Omental fat pad (tissue), 4 donors: ENCODE data around the gene C19orf73. TPM values are rescaled to one million over a fixed set of nuclear protein-coding genes. Genes with fewer than 3 reads are reported as not detected.

Experiments used
- ATAC-seq: fragments of 150-250 bp; one replicate; pipeline ENCODE4 v1.9.1; 2016; ENCODE audit warnings: mild to moderate bottlenecking, moderate library complexity; ENCODE audit not compliant: low FRiP score
- DNase-seq: peaks from one replicate; pipeline ENCODE4 v3.0.0-alpha.2; 2019; ENCODE audit warnings: low spot score
- CTCF ChIP-seq, 3 donors: fragments of 450-650 bp; IDR thresholded peaks; one replicate each; pipeline ENCODE4 v1.5.1; 2016 to 2017; ENCODE audit warnings: antibody characterized with exemption in 3 of 3, mild to moderate bottlenecking in 3 of 3, moderate library complexity in 2 of 3
- total RNA-seq, 4 donors: library from RNA; depleted of rRNA; stranded (reverse); fragments of >200 nt; gene quantifications; one replicate each; pipeline ENCODE4 v1.1.0, GENCODE V29; 2016

Gene C19orf73
- total RNA-seq, 4 donors from 2014 or later = 1.6 to 3.5 (median 2.9) TPM

- ATAC-seq (no peak), DNase-seq (no peak)
- TF ChIP-seq CTCF (IDR thresholded peaks at IDR 0.05) = no peak
These were observed 14.6 kb downstream of the C19orf73 start for GRCh38 chr19:49104229-49104864.

GRCh38 chr19:49103331-49104085 lies 15.4 kb downstream of the C19orf73 start:
- no peak for TF ChIP-seq CTCF (IDR thresholded peaks at IDR 0.05)
- ATAC-seq = no peak
- no peak for DNase-seq

GRCh38 chr19:49102303-49102702 lies 16.6 kb downstream of the C19orf73 start:
- DNase-seq = no peak
- ATAC-seq = no peak
- no peak for TF ChIP-seq CTCF (IDR thresholded peaks at IDR 0.05)

- ATAC-seq (no peak), DNase-seq (no peak)
- TF ChIP-seq CTCF (IDR thresholded peaks at IDR 0.05) = no peak
These were observed 17.8 kb downstream of the C19orf73 start for GRCh38 chr19:49101160-49101559.

- no peak for ATAC-seq
- TF ChIP-seq CTCF (IDR thresholded peaks at IDR 0.05) = no peak
- no peak for DNase-seq
These were observed 20.1 kb downstream of the C19orf73 start for GRCh38 chr19:49098795-49099194.

- peak in 1 of 3 donors; percentile 93 for TF ChIP-seq CTCF (IDR thresholded peaks at IDR 0.05)
- ATAC-seq (peak; percentile 63), DNase-seq (no peak)
These were observed 21.3 kb downstream of the C19orf73 start for GRCh38 chr19:49097453-49098288.
